Peyer's patch (tissue), 4 donors: Measurements from ENCODE around the gene TAF1B. TPM values are rescaled to one million over a fixed set of nuclear protein-coding genes. Genes with fewer than 3 reads are reported as not detected.

Source experiments
- DNase-seq, 3 donors: peaks; one replicate each; pipeline ENCODE4 v3.0.0-alpha.2; 2017 to 2019
- H3K27ac ChIP-seq, 4 donors: fragments of 200-600 bp; sonication (generic); one replicate each; pipeline ENCODE4 v1.5.1; 2016 to 2019
- H3K27me3 ChIP-seq, 2 donors: fragments of 200-600 bp; sonication (generic); one replicate each; pipeline ENCODE4 v1.5.1; 2019
- H3K36me3 ChIP-seq, 3 donors: fragments of 200-600 bp; sonication (generic); one replicate each; pipeline ENCODE4 v1.5.1; 2016 to 2019
- H3K4me1 ChIP-seq, 4 donors: fragments of 200-600 bp; sonication (generic); one replicate each; pipeline ENCODE4 v1.5.1; 2016 to 2019
- H3K4me3 ChIP-seq, 4 donors: fragments of 200-600 bp; sonication (generic); 1 replicate in 3 of 4; 2 replicates in 1 of 4; pipeline ENCODE4 v1.5.1; 2016 to 2019; ENCODE audit warnings: mild to moderate bottlenecking in 1 of 4
- H3K9me3 ChIP-seq, 4 donors: fragments of 200-600 bp; sonication (generic); one replicate each; pipeline ENCODE4 v1.5.1; 2016 to 2019; ENCODE audit warnings: mild to moderate bottlenecking in 1 of 4
- CTCF ChIP-seq, 6 experiments: fragments of 450-650 bp in 4 of 6; fragments of 200-600 bp in 2 of 6; sonication (generic) in 1 of 6; IDR thresholded peaks; one replicate each; pipeline ENCODE4 v1.5.1; 2017 to 2019; ENCODE audit warnings: antibody characterized with exemption in 6 of 6, mild to moderate bottlenecking in 3 of 6, moderate library complexity in 1 of 6
- POLR2A ChIP-seq, 2 donors: fragments of 450-650 bp; IDR thresholded peaks; one replicate each; pipeline ENCODE4 v1.5.1; 2017; ENCODE audit warnings: antibody characterized with exemption in 2 of 2, mild to moderate bottlenecking in 2 of 2, moderate library complexity in 2 of 2
- total RNA-seq, 4 donors: library from RNA; depleted of rRNA; stranded (reverse); fragments of >200 nt; gene quantifications; one replicate each; pipeline ENCODE4 v1.1.0, GENCODE V29; 2016

The TAF1B gene
- total RNA-seq, 4 donors from 2014 or later: 8.6 to 33.0 (median 12.5) TPM

GRCh38 chr2:9814129-9814868, 29.0 kb upstream of the TAF1B start:
- Histone ChIP-seq H3K4me3 (no peak overlapping the region), H3K9me3 (no peaks in the 10 kb centered on the region), H3K36me3 (no peaks in the 10 kb centered on the region), H3K27ac (no peak overlapping the region), H3K27me3 (no peaks in the 10 kb centered on the region), H3K4me1 (peaks cover 0 to 12% (median 3%) of the 10 kb centered on the region in 4 donors)
- no peak for TF ChIP-seq POLR2A (IDR thresholded peaks at IDR 0.05)
- TF ChIP-seq CTCF (IDR thresholded peaks at IDR 0.05): no peak
- DNase-seq: no peak

DNA sequence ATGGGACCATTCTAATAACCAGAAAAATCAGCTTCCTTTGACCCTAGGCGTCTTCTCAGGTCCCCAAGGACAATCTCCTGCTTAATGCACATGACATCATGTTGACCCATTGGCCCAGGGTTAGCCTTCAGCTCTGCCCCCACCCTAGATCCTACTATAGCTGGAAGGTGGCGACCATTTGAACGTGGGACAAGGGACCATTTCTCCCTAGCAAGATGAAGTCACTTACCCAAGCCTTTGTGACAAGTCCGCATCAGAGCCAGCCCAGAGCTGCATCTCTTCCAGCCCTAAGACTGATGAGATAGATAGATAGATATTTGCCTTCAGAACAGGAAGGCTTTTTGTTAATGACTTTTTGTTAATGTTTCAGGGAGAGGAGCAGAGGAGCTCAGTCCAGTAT, 28.2 kb upstream of the TAF1B start:
- Histone ChIP-seq H3K9me3 (no peaks in the 10 kb centered on the region), H3K27ac (no peak overlapping the region), H3K36me3 (no peaks in the 10 kb centered on the region), H3K4me1 (peaks cover 0 to 7% (median 3%) of the 10 kb centered on the region in 4 donors), H3K4me3 (no peak overlapping the region), H3K27me3 (no peaks in the 10 kb centered on the region)
- no peak for TF ChIP-seq CTCF (IDR thresholded peaks at IDR 0.05)
- TF ChIP-seq POLR2A (IDR thresholded peaks at IDR 0.05): no peak
- DNase-seq: no peak

GRCh38 chr2:9815844-9816279, 27.4 kb upstream of the TAF1B start:
- no peak for TF ChIP-seq CTCF (IDR thresholded peaks at IDR 0.05)
- no peak for TF ChIP-seq POLR2A (IDR thresholded peaks at IDR 0.05)
- H3K36me3 ChIP-seq: no peaks in the 10 kb centered on the region
- no peaks in the 10 kb centered on the region for H3K9me3 ChIP-seq
- H3K27ac ChIP-seq: no peak overlapping the region
- peak in 1 of 3 donors; percentile 41 for DNase-seq
- H3K4me3 ChIP-seq: no peak overlapping the region
- peaks cover 0 to 7% (median 3%) of the 10 kb centered on the region in 4 donors for H3K4me1 ChIP-seq
- H3K27me3 ChIP-seq: no peaks in the 10 kb centered on the region

DNA sequence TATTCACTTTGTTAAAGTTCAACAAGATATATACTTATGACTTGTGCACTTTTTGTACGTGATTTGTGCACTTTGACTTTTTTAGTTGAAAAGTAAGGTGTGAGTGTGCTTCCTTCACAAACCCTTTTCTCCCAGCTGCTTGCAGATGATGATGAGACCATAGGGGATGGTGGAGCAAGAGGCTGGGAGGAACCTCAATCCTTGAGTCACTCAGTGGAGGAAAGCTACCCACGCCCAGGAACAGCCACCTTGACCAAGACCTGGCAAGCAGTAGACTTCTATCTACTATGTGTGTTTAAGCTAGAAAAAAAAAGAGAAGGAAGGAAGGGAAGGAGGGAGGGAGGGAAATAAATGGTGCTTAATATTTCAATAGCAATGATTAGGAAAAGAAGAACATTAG, 25.2 kb upstream of the TAF1B start:
- Histone ChIP-seq H3K4me3 (no peak overlapping the region), H3K27me3 (no peaks in the 10 kb centered on the region), H3K9me3 (no peaks in the 10 kb centered on the region), H3K4me1 (peaks cover 0 to 7% (median 3%) of the 10 kb centered on the region in 4 donors), H3K27ac (no peak overlapping the region), H3K36me3 (no peaks in the 10 kb centered on the region)
- TF ChIP-seq CTCF (IDR thresholded peaks at IDR 0.05): no peak
- TF ChIP-seq POLR2A (IDR thresholded peaks at IDR 0.05): no peak
- DNase-seq: no peak

- H3K9me3 ChIP-seq: no peaks in the 10 kb centered on the region
- no peaks in the 10 kb centered on the region for H3K4me1 ChIP-seq
- peak in 1 of 3 donors; percentile 37 for DNase-seq
- no peak overlapping the region for H3K4me3 ChIP-seq
- no peaks in the 10 kb centered on the region for H3K36me3 ChIP-seq
- no peak overlapping the region for H3K27ac ChIP-seq
- H3K27me3 ChIP-seq: no peaks in the 10 kb centered on the region
- TF ChIP-seq CTCF (IDR thresholded peaks at IDR 0.05): no peak
- no peak for TF ChIP-seq POLR2A (IDR thresholded peaks at IDR 0.05)
Observed at GRCh38 chr2:9819551-9819950, 23.7 kb upstream of the TAF1B start.
